KOPT-K1 (cell line): ENCODE measurements around the gene FOXP1.

Source experiments
- H3K27ac ChIP-seq: fragments of 200-600 bp; sonication (generic); 2 replicates; pipeline ENCODE4 v1.5.1; 2016; ENCODE audit warnings: antibody characterized with exemption, mild to moderate bottlenecking, low read depth, low read length; ENCODE audit not compliant: poor library complexity, severe bottlenecking
- H3K36me3 ChIP-seq: fragments of 200-600 bp; sonication (generic); 2 replicates; pipeline ENCODE4 v1.5.1; 2017; ENCODE audit warnings: antibody characterized with exemption, mild to moderate bottlenecking, low read length, moderate library complexity; ENCODE audit not compliant: insufficient read depth
- H3K9me3 ChIP-seq: fragments of 200-600 bp; sonication (generic); 2 replicates; pipeline ENCODE4 v1.5.1; 2017; ENCODE audit warnings: antibody characterized with exemption, low read length, mild to moderate bottlenecking; ENCODE audit not compliant: insufficient read depth, poor library complexity, severe bottlenecking

The FOXP1 gene

DNA sequence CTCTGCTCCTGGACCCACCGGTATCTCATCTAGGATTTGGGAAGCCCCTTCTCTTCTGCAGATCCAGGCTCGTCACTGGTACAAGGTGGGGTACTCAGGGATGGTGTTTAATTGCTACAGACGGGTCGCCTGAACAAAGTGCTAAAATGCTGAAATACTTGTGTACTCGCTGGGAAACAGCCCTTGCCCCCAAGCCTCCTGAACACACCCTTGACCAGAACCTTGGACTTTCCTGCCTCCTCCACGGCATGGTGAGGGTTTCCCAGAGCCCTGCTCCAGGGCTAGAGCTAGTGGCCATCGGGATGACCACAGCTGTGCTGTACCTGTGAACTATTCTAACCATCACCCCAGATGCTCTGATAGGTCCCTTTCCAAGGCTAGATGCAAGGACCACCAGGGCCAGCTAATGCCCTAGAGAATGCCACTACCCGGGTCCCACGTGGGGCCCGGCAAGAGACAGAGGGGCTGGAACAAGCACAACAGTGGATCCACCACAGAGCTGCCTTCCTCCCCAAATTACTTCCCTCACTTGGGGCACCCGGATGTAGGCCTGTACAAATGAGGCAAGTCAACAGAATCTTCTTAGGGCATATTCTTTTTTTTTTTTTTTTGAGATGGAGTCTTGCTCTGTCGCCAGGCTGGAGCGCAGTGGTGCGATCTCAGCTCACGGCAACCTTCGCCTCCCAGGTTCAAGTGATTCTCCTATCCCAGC lies 267.3 kb downstream of the FOXP1 start:
- Histone ChIP-seq H3K36me3 (no peaks in the 10 kb centered on the region), H3K27ac (no peak overlapping the region), H3K9me3 (no peaks in the 10 kb centered on the region)

DNA sequence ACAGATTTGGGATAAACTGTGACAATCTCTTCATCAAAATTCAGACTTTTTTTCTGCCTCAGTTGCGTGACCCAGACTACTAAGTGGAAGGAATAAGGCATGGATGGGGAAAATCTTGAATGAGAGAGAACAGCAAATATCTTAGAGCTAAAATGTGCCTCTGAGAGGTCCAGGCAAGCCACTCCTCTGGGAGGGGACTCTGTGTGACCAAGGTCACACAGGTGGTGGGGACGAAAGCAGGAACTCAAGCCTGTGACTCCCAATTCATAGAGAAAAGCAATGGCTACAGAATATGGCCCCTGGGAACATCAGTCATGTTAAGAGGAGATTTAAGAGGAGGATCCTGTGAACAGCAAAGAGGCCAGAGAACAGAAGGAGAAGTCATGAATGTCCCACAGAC lies 268.1 kb downstream of the FOXP1 start:
- Histone ChIP-seq H3K27ac (no peak overlapping the region), H3K36me3 (no peaks in the 10 kb centered on the region), H3K9me3 (no peaks in the 10 kb centered on the region)

DNA sequence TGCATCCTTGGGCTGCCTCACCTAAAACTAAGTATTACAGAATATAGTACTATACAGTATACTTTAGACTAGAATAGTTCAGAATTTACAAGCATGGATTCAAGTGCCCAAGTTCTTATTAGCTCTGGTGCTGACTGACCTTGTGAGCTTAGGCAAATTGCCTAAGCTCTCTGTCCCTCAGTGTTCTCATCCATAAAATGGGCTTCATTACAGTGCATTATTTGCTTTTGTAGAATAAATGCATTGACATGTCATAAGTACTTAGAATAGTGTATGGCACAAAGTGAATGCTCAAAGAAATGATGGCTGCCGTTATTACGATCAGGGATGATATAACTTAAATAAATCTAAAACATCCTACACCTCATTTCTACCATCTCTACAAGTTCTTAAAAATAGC lies 269.7 kb downstream of the FOXP1 start:
- no peaks in the 10 kb centered on the region for H3K9me3 ChIP-seq
- no peaks in the 10 kb centered on the region for H3K36me3 ChIP-seq
- no peak overlapping the region for H3K27ac ChIP-seq

DNA sequence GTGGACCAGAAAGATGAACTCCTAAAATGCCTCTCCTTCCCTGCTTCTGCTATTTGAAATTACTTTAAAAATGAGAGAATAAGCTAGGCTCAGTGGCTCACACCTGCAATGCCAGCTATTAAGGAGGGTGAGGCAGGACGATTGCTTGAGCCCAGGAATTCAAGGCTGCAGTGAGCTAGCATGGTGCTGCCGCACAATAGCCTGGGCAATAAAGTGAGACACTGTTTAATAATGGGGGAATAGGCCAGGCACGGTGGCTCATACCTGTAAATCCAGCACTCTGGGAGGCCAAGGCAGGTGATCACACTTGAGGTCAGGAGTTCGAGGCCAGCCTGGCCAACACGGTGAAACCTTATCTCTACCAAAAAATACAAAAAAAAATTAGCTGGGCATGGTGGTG lies 271.1 kb downstream of the FOXP1 start:
- Histone ChIP-seq H3K9me3 (no peaks in the 10 kb centered on the region), H3K36me3 (no peaks in the 10 kb centered on the region), H3K27ac (no peak overlapping the region)

DNA sequence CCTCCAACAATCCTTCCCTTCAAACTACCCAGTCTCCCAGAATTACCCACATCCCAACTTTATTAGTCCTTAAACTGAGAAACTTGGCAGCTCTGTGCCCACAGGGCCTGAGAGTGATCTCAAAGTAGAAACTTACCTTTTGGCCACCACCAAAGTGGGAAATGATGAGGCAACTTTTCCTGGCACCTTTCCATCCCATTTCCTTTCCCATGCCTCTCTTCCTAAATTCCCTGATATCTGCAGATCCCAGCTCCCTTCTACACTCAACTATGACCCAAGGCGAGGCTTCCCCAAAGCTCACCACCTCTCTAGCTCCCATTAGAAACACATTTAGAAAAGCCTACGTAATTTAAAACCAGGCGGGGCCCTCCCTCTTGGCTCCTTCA lies 271.9 kb downstream of the FOXP1 start:
- no peak overlapping the region for H3K27ac ChIP-seq
- H3K36me3 ChIP-seq, result no peaks in the 10 kb centered on the region
- H3K9me3 ChIP-seq, result no peaks in the 10 kb centered on the region

DNA sequence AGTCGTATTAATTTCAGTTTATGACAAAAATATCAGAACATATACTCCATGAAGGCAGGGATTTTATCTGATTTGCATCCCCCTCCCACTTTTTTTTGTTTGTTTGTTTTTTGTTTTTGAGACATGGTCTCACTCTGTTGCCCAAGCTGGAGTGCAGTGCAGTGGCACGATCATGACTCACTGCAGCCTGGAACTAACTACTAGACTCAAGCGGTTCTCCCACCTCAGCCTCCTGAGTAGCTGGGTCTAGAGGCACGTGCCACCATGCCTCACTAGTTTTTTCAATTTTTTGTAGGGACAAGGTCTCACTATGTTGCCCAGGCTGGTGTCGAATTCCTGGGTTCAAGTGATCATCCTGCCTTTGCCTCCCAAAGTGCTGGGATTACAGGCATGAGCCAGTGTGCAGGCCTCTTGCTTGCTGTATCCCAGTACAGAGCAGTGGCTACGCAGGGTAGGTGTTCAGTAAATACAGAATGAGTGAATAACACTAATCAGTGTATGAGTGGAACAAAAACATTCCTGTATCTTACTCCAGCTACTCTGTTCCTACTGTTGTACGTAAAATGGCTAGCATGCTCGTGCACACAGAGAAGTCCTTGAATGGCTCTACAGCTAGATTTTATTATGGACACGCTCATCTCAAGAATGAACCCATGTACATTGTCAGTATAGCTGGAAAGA lies 272.4 kb downstream of the FOXP1 start:
- H3K36me3 ChIP-seq, result no peaks in the 10 kb centered on the region
- H3K27ac ChIP-seq, result no peak overlapping the region
- no peaks in the 10 kb centered on the region for H3K9me3 ChIP-seq

DNA sequence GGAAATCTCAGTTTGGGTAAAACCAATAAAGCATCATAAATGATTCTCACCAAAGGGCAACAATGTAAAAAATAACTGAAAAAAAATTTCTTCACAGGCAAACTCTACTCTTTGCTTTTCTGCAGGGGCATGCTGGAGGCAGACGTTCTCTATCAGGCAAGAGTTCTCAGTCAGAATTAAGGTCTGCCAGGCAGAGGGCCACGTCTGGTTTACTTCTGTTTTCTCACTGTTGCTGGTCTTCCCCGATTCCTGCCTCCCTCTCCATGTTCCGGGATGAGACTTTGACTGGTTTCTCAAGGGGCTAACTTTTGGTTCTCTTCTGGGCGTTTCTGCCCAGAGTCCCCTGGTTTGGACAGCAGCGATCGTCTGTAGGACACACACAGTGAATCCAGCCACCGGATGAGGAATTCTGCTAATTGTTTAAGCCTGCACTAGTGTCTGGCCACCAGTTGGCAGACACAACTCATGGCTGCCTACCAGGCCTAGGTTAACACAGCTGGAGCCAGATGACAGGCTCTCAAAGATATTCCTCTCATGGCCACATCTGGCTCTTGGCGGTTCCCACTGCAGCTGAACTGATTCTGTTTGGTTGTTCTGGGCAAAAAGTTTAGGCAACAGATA lies 273.1 kb downstream of the FOXP1 start:
- no peaks in the 10 kb centered on the region for H3K9me3 ChIP-seq
- no peaks in the 10 kb centered on the region for H3K36me3 ChIP-seq
- H3K27ac ChIP-seq, result peak overlapping the region; percentile 33

DNA sequence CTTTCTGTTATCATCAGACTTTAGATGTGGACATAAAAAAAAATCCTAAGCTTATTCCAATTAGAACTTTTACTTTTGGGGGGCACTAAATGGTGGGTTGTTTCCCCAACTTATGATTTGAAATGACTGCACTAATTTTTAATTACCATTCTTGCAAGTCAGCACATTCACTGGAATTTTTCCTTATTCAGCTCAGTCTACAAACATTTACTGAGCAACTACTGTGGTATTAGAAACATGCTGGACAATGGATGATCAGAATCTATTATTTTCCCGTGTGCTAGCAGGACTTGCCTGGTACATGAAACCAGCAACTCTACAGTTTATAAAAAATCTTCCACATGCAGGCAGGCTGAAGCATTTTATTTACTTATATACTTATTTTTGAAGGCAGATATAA lies 273.6 kb downstream of the FOXP1 start:
- Histone ChIP-seq H3K36me3 (no peaks in the 10 kb centered on the region), H3K9me3 (no peaks in the 10 kb centered on the region), H3K27ac (peak overlapping the region; percentile 33)

DNA sequence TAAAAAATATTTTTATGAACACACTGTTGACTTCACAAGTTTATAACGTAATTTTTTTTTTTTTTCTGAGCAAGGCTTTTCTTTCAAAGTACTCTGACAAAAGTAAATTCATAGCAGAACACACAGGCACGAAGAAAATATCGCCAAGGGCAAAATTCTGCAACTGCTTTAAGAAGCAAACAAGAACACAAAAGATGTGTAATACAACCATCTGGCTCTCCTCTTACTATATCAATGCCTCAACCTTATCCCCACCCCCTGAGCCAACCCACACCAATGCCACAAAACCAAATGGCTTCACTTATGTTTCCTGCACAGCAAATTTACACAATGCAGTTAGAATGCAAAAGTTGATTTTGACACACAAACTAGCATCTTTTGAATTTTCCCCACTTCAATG lies 274.2 kb downstream of the FOXP1 start:
- H3K27ac ChIP-seq, result peak overlapping the region; percentile 33
- H3K36me3 ChIP-seq, result no peaks in the 10 kb centered on the region
- no peaks in the 10 kb centered on the region for H3K9me3 ChIP-seq

DNA sequence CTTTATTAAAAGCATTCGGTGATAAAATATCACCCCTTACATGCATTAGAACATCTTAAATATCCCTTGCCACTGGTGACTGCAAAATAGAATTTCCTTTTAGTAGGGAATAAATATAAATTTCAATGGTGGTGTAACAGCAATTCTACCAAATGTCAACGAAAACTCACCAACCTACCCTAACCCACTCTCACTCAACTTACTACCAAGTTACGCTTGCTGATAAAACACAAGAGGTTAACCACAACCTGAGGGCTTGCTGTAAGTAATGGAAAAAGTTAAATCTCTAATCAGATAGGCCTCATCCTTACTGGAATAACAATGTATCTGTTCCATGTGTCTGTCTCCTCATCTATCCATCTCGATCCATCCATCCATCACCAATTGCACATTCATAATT lies 274.7 kb downstream of the FOXP1 start:
- peak overlapping the region; percentile 33 for H3K27ac ChIP-seq
- no peaks in the 10 kb centered on the region for H3K36me3 ChIP-seq
- H3K9me3 ChIP-seq, result no peaks in the 10 kb centered on the region

DNA sequence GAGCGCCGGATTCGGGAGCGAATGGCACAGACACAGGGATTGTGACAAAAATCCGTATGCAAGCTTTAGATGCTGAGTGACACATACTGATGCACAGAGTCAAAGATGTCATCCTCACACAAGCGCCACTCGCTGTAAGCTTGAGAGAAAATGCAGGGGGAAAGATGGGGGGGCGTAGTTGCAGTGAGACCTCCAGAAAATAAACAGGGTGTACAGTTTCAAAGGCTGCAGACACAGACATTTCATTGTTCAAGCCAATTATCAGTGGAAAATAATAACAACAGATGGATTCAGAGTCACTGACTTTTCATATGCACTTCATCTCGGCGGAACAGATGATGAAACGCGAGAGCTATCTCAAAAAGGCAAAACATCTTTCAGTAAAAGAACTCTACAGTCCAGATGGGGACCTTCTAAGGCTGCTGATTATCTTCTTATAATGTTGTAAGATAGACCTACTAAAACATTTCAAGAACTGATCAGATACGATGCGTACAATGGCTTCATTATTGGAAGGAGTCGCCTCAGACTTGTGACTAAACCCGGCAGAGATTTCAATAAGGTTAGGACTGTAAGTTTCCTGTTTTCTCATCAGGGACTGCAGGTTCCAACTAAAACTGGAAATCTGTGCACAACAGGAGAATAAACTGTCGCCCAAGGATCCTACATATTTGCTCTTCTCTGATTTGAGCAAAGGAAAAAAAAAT lies 275.4 kb downstream of the FOXP1 start:
- Histone ChIP-seq H3K9me3 (no peaks in the 10 kb centered on the region), H3K27ac (peak overlapping the region; percentile 33), H3K36me3 (no peaks in the 10 kb centered on the region)

DNA sequence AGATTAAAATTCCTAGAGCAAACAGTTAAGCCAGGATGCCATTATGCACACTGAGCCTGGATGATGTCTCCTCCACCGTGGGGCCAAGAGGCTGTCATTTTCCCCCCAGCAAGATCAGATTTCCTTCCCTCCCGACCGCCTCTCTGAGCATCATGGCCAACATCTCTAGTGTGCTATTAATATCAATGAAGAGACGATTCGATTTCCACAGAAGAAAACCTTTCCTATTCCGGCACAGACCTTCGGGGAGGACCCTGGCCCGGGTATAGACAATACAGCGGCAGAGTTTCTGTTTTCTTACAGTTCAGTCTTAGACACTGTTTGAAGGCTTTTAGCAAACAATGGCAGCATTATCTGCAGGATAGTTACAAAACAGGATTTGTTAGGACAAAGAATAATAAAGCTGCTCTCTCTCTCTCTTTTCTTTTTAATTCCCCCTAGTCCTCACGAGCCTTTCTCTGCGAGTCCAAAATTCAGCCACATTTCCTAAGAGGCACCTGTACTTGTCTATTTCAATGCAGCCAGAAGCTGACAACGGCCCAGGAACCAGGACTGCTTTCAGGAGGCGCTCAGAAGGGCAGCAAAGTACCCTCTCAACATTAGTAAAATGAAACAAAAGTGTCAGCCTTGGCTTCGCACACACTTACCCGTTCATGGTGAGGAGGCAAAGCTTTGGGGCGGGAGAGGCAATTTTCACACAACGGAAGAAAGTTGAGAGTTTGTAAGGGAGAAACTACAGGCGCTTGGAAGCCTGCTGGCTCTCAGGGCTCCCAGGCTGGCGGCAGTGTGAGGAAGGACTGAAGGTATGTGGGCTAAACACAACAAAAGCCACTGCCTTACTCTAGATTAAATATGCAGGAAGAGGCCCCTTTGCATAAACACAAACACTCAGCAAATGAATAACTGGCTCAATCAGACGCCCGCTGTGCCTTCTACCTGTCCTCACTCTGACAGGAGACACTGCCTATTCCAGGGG lies 278.0 kb downstream of the FOXP1 start:
- Histone ChIP-seq H3K27ac (peak overlapping the region; percentile 37), H3K36me3 (no peaks in the 10 kb centered on the region), H3K9me3 (no peaks in the 10 kb centered on the region)

DNA sequence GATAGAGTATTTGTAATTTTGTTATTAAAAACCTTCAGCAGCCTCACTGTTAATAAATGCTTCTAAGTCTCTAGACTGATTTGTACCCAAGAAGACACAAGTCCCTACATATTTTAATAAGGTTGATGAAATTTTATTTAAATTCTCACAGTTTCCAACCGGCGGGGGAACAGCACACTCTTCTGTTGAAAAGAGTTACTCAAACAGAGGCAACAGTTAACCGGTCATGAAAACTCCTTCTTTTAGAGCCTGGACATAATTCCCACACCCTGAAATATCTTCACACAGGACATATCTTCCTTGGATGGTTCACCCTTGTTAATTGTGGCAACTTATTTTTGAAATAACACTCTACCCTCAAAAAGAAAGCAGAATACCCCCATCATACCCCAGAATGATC lies 278.8 kb downstream of the FOXP1 start:
- Histone ChIP-seq H3K9me3 (no peaks in the 10 kb centered on the region), H3K36me3 (no peaks in the 10 kb centered on the region), H3K27ac (no peak overlapping the region)

DNA sequence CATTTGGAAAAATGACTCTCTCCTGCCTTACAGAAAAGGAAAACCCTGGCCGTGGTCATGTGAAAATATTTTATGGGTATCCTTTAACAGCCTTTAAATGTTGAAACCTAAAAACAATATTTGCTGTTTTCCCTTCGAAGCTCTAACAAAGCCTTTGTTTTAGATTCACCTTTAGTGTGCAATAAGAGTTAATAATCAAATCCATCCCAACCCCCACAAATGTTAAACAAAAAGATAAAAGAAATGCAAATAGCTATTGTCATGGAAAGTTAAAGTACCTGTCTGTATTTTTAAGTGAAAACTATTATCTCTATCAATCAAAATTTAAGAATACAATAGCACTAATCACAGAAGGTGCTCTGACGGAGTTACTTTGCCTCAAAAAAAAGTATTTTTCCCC lies 279.3 kb downstream of the FOXP1 start:
- Histone ChIP-seq H3K27ac (no peak overlapping the region), H3K9me3 (no peaks in the 10 kb centered on the region), H3K36me3 (no peaks in the 10 kb centered on the region)
